ENCODE measurements around the gene ZNF277. TPM values are rescaled to one million over a fixed set of nuclear protein-coding genes. Genes with fewer than 3 reads are reported as not detected.

ZNF277 gene
- total RNA-seq, 1 donor from 2014 or later: 19.0 TPM

DNA sequence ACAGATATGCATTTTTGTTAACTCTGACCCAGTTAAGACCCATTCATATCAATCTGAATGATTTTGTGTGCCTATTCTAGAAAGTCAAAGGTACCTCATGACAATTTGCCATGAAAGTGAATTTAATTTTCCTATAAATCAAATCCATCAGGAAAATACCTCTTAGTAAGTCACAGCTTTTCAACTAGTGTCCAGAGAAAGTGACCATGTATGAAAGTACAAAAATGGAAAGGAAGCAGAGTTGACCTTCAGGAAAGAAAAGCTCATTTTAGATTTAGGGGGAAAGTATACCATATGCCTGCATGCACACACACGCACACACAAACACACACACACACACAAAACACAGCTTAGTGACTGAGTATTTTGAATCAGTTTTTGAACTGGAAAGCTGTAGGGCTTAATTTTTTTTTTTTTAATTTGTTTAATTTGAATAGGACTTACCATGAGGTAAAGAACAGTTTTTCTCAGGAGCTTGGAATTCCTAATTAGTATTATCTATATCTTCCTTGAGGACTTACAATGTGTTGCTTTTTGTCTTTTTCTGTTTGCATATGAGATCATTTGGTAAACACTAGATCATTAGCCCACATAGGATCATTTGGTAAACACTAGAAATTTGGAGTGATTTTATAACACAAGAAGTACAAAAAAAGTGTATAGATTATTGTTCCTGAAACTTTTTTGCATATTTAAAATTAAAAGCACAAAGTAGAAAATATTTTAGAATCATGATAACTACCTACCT is 61.6 kb downstream of the ZNF277 start:
- TF ChIP-seq, protein P1, sequence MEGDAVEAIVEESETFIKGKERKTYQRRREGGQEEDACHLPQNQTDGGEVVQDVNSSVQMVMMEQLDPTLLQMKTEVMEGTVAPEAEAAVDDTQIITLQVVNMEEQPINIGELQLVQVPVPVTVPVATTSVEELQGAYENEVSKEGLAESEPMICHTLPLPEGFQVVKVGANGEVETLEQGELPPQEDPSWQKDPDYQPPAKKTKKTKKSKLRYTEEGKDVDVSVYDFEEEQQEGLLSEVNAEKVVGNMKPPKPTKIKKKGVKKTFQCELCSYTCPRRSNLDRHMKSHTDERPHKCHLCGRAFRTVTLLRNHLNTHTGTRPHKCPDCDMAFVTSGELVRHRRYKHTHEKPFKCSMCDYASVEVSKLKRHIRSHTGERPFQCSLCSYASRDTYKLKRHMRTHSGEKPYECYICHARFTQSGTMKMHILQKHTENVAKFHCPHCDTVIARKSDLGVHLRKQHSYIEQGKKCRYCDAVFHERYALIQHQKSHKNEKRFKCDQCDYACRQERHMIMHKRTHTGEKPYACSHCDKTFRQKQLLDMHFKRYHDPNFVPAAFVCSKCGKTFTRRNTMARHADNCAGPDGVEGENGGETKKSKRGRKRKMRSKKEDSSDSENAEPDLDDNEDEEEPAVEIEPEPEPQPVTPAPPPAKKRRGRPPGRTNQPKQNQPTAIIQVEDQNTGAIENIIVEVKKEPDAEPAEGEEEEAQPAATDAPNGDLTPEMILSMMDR (conservative IDR thresholded peaks at IDR 0.05; ENCODE audit: low read depth, low read length): no peak
- no peak overlapping the region for H3K4me3 ChIP-seq (ENCODE audit: low read depth, low read length)
- no peak for DNase-seq (ENCODE audit: low read depth)

DNA sequence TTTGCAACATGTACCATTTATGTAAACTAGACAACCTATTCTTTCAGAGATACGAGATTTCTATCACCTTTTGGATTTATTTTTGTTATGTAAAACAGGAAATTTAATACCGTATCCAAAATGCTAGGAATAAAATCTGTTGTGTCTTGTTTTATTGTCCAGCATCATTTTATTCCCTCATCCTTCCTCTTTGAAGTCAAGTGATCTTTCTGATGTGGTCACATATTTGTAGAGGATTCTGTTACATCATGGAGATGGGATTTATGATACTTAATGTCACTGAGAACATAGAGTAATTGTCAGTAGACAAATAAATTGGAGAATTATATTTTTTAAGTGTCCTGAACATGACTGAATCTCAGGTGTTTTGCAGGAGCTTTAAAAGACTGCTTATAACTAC is 64.7 kb downstream of the ZNF277 start:
- TF ChIP-seq, protein P1 (conservative IDR thresholded peaks at IDR 0.05; ENCODE audit: low read depth, low read length): no peak
- no peak overlapping the region for H3K4me3 ChIP-seq (ENCODE audit: low read depth, low read length)
- no peak for DNase-seq (ENCODE audit: low read depth)

DNA sequence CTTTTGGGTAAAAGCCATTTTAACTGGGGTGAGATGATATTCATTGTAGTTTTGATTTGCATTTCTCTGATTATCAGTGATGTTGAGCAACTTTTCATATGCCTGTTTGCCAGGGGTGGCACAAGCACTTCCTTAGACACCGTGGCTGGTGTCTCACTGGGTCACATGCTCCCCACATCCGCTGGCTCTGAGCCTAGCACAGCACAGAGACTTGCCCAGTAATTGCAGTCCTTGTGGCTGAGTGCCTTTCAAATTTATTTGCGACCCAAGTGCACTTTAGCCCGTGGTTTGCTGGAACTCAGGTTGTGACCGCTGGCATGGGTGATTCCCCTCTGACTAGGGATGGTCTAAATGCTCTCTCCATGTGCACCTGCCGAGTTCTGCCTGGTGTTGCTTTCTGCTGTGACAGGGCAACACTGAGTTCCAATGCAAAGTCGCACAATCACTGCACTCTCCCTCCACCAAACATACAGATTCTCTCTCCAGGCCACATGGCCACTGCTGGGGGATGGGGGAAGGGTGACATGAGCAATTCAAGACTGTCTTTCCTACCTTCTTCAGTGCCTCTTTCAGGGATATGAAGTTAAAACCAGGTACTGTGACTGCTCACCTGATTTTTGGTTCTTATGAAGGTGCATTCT is 66.5 kb downstream of the ZNF277 start:
- TF ChIP-seq, protein P1 (conservative IDR thresholded peaks at IDR 0.05; ENCODE audit: low read depth, low read length): no peak
- DNase-seq (ENCODE audit: low read depth): no peak
- no peak overlapping the region for H3K4me3 ChIP-seq (ENCODE audit: low read depth, low read length)

DNA sequence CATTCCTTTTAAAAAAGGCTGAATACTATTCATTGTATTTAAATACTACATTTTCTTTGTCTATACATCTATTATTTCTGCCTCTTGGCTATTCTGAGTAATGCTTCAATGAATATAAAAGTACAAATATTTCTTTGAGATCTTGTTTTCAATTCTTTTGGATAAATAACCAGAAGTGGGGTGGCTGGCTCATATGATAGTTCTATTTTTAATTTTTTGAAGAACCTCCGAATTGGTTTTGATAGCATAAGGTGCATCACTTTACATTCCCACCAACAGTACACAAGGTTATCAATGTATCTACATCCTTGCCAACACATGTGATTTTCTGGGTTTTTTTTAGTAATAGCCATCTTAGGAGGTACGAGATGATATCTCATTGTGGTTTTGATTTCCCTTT is 72.5 kb downstream of the ZNF277 start:
- TF ChIP-seq, protein P1 (conservative IDR thresholded peaks at IDR 0.05; ENCODE audit: low read depth, low read length): no peak
- no peak overlapping the region for H3K4me3 ChIP-seq (ENCODE audit: low read depth, low read length)
- no peak for DNase-seq (ENCODE audit: low read depth)

DNA sequence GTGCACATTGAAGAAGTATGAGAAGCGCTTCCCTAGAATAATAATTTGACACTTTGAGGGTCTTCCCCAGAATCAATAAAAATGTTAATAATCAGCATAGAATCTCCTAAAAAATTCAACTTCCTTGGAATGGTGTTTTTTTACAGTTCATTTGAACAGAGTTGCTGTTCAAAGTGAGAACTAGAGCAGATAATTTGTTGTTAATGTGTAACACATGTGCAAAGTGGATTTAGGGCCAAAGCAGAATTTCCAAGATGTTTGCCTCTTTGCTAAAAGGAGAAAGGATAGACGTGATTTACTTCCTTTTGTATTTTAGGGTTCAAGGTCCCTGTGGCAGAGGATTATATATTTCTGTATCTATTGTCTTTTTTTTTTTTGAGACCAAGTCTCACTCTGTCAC is 73.8 kb downstream of the ZNF277 start:
- DNase-seq (ENCODE audit: low read depth): no peak
- TF ChIP-seq, protein P1 (conservative IDR thresholded peaks at IDR 0.05; ENCODE audit: low read depth, low read length): no peak
- no peak overlapping the region for H3K4me3 ChIP-seq (ENCODE audit: low read depth, low read length)

DNA sequence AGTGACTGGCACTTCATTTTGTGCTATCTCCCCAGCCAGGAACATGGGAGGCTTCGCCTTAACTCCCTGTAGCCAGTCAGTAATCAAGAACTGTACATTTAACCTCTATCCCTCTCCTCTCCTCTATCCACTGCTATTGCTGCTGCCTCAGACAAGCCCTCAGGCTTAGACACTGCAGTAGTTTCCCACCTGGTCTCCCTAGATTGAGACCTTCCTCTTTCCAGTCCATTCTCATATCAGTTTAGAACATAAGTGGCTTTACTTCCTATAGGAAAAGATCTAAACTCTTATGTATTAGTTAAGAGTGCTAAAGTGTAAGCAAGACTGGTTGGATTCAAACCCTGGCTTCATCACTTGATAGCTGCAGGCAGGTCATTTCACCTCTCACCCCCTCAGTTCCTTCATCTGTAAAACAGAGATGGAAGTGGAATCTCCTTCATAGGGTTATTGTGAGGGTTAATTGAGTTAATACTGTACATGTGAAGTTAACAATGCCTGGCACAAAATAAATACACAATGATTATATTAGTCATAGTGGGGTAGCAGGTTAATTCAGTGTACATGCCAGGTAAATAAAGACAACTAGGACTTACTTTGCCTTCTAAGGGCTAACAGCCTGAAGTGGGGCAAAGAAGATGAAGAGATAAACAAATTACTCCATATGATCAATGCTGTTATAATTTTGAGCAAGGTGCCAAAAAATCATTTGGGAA is 76.1 kb downstream of the ZNF277 start:
- DNase-seq (ENCODE audit: low read depth): no peak
- H3K4me3 ChIP-seq (ENCODE audit: low read depth, low read length): no peak overlapping the region
- TF ChIP-seq, protein P1 (conservative IDR thresholded peaks at IDR 0.05; ENCODE audit: low read depth, low read length): no peak
